Activated T-helper 2 cell treated with anti-CD3 and anti-CD28 coated beads, Interferon-gamma antibody, Interleukin-2, Interleukin-4, amounts not matched to agents 10 μg/mL and 5 μg/mL and 100 μg/mL, durations not matched to agents 14 hours and 24 hours and 36 hours (primary cell): ENCODE measurements around the gene LPP. TPM values are rescaled to one million over a fixed set of nuclear protein-coding genes. Genes with fewer than 3 reads are reported as not detected.

Source experiments
- DNase-seq: peaks from one replicate; pipeline ENCODE4 v3.0.0; 2021; ENCODE audit warnings: low spot score
- H3K27ac Mint-ChIP-seq: one replicate; pipeline ENCODE4 v1.8.0; 2021; ENCODE audit warnings: mixed read lengths
- H3K27me3 Mint-ChIP-seq: one replicate; pipeline ENCODE4 v1.8.0; 2021; ENCODE audit warnings: low read depth, mixed read lengths
- H3K36me3 Mint-ChIP-seq: one replicate; pipeline ENCODE4 v1.8.0; 2021; ENCODE audit warnings: low read depth, mixed read lengths
- H3K4me1 Mint-ChIP-seq: one replicate; pipeline ENCODE4 v1.8.0; 2021; ENCODE audit warnings: low read depth, mixed read lengths
- H3K4me3 Mint-ChIP-seq: one replicate; pipeline ENCODE4 v1.8.0; 2021; ENCODE audit warnings: low read depth, mild to moderate bottlenecking, moderate library complexity, mixed read lengths
- H3K9me3 Mint-ChIP-seq: one replicate; pipeline ENCODE4 v1.8.0; 2021; ENCODE audit warnings: mixed read lengths
- intact Hi-C: fragments of 100-400 bp; cut with micrococcal nuclease; formaldehyde crosslinking; loops from one replicate; pipeline ENCODE4 v1.15.1; 2023
- total RNA-seq: library from RNA; stranded (reverse); gene quantifications from 2 replicates; pipeline ENCODE4 v1.2.3, GENCODE V29; 2022

Gene LPP
- total RNA-seq, 1 donor from 2014 or later = 54.5 TPM

- no peak for DNase-seq
- Mint-ChIP-seq H3K36me3 (no peaks in the 10 kb centered on the region), H3K4me1 (peaks cover 2% of the 10 kb centered on the region), H3K9me3 (no peaks in the 10 kb centered on the region), H3K4me3 (no peak overlapping the region), H3K27ac (no peak overlapping the region), H3K27me3 (peaks cover 6% of the 10 kb centered on the region)
- intact Hi-C loops = no loop called here
Observed at GRCh38 chr3:188900421-188900951, 746.5 kb downstream of the LPP start.

- no peaks in the 10 kb centered on the region for H3K9me3 Mint-ChIP-seq
- H3K4me3 Mint-ChIP-seq = no peak overlapping the region
- H3K4me1 Mint-ChIP-seq = peaks cover 2% of the 10 kb centered on the region
- H3K27ac Mint-ChIP-seq = no peak overlapping the region
- intact Hi-C loops = no loop called here
- no peaks in the 10 kb centered on the region for H3K36me3 Mint-ChIP-seq
- peaks cover 8% of the 10 kb centered on the region for H3K27me3 Mint-ChIP-seq
- no peak for DNase-seq
Observed at GRCh38 chr3:188901126-188901525, 747.2 kb downstream of the LPP start.

GRCh38 chr3:188901671-188902287 lies 747.8 kb downstream of the LPP start:
- H3K36me3 Mint-ChIP-seq = no peaks in the 10 kb centered on the region
- H3K27ac Mint-ChIP-seq = no peak overlapping the region
- peaks cover 2% of the 10 kb centered on the region for H3K4me1 Mint-ChIP-seq
- peaks cover 8% of the 10 kb centered on the region for H3K27me3 Mint-ChIP-seq
- no peak overlapping the region for H3K4me3 Mint-ChIP-seq
- intact Hi-C loops = no loop called here
- H3K9me3 Mint-ChIP-seq = no peaks in the 10 kb centered on the region
- no peak for DNase-seq

- DNase-seq = no peak
- no peaks in the 10 kb centered on the region for H3K9me3 Mint-ChIP-seq
- H3K36me3 Mint-ChIP-seq = no peaks in the 10 kb centered on the region
- intact Hi-C loops = no loop called here
- peaks cover 7% of the 10 kb centered on the region for H3K4me1 Mint-ChIP-seq
- no peak overlapping the region for H3K27ac Mint-ChIP-seq
- H3K4me3 Mint-ChIP-seq = no peak overlapping the region
- peaks cover 7% of the 10 kb centered on the region for H3K27me3 Mint-ChIP-seq
Observed at GRCh38 chr3:188904670-188905069, 750.7 kb downstream of the LPP start.

GRCh38 chr3:188905547-188905946 lies 751.6 kb downstream of the LPP start:
- Mint-ChIP-seq H3K27me3 (peaks cover 5% of the 10 kb centered on the region), H3K4me1 (peaks cover 5% of the 10 kb centered on the region), H3K36me3 (no peaks in the 10 kb centered on the region), H3K9me3 (no peaks in the 10 kb centered on the region), H3K4me3 (no peak overlapping the region), H3K27ac (no peak overlapping the region)
- intact Hi-C loops = no loop called here
- DNase-seq = no peak

- Mint-ChIP-seq H3K27me3 (peaks cover 5% of the 10 kb centered on the region), H3K36me3 (no peaks in the 10 kb centered on the region), H3K27ac (no peak overlapping the region), H3K9me3 (no peaks in the 10 kb centered on the region), H3K4me3 (no peak overlapping the region), H3K4me1 (peaks cover 5% of the 10 kb centered on the region)
- intact Hi-C loops = no loop called here
- DNase-seq = no peak
Observed at GRCh38 chr3:188906236-188906635, 752.3 kb downstream of the LPP start.

- Mint-ChIP-seq H3K27ac (no peak overlapping the region), H3K4me1 (peaks cover 5% of the 10 kb centered on the region), H3K27me3 (peaks cover 5% of the 10 kb centered on the region), H3K4me3 (no peak overlapping the region), H3K9me3 (no peaks in the 10 kb centered on the region), H3K36me3 (no peaks in the 10 kb centered on the region)
- DNase-seq = no peak
- intact Hi-C loops = no loop called here
Observed at GRCh38 chr3:188908002-188908850, 754.3 kb downstream of the LPP start.

GRCh38 chr3:188911026-188911850 lies 757.3 kb downstream of the LPP start:
- Mint-ChIP-seq H3K27me3 (peaks cover 3% of the 10 kb centered on the region), H3K4me1 (peaks cover 27% of the 10 kb centered on the region), H3K36me3 (no peaks in the 10 kb centered on the region), H3K4me3 (no peak overlapping the region), H3K27ac (no peak overlapping the region), H3K9me3 (no peaks in the 10 kb centered on the region)
- intact Hi-C loops = loop anchor here (10.0 kb wide), 1 partner anchor 756 kb away; the partner anchor contains the start of gene LPP
- no peak for DNase-seq

- H3K27ac Mint-ChIP-seq = no peak overlapping the region
- no peak overlapping the region for H3K4me3 Mint-ChIP-seq
- peaks cover 3% of the 10 kb centered on the region for H3K9me3 Mint-ChIP-seq
- peaks cover 45% of the 10 kb centered on the region for H3K4me1 Mint-ChIP-seq
- H3K27me3 Mint-ChIP-seq = peaks cover 3% of the 10 kb centered on the region
- peaks cover 2% of the 10 kb centered on the region for H3K36me3 Mint-ChIP-seq
- intact Hi-C loops = loop anchor here (10.0 kb wide), 1 partner anchor 758 kb away; the partner anchor contains the start of gene LPP
- DNase-seq = no peak
Observed at GRCh38 chr3:188913084-188913483, 759.1 kb downstream of the LPP start.

GRCh38 chr3:188914552-188914951 lies 760.6 kb downstream of the LPP start:
- intact Hi-C loops = loop anchor here (1.0 to 10.0 kb wide), 6 partner anchors 36 to 1176 kb away; partner anchors contain the start of gene LPP
- H3K9me3 Mint-ChIP-seq = peaks cover 3% of the 10 kb centered on the region
- peaks cover 6% of the 10 kb centered on the region for H3K36me3 Mint-ChIP-seq
- peaks cover 42% of the 10 kb centered on the region for H3K4me1 Mint-ChIP-seq
- peaks cover 3% of the 10 kb centered on the region for H3K27me3 Mint-ChIP-seq
- H3K4me3 Mint-ChIP-seq = no peak overlapping the region
- peak overlapping the region; percentile 83 for H3K27ac Mint-ChIP-seq
- no peak for DNase-seq

GRCh38 chr3:188915127-188915526 lies 761.2 kb downstream of the LPP start:
- Mint-ChIP-seq H3K27ac (peak overlapping the region; percentile 83), H3K4me3 (no peak overlapping the region), H3K36me3 (peaks cover 11% of the 10 kb centered on the region), H3K27me3 (peaks cover 7% of the 10 kb centered on the region), H3K4me1 (peaks cover 42% of the 10 kb centered on the region), H3K9me3 (peaks cover 8% of the 10 kb centered on the region)
- DNase-seq = no peak
- intact Hi-C loops = loop anchor here (1.0 to 10.0 kb wide), 13 partner anchors 36 to 1170 kb away; partner anchors contain the start of genes BCL6 and LPP

GRCh38 chr3:188916934-188917401 lies 763.0 kb downstream of the LPP start:
- peak; percentile 28 for DNase-seq
- intact Hi-C loops = loop anchor here (1.0 to 10.0 kb wide), 15 partner anchors 129 to 1115 kb away; partner anchors contain the start of gene LPP
- H3K4me3 Mint-ChIP-seq = peak overlapping the region; percentile 37

More at GRCh38 chr3:188916934-188917401, 763.0 kb downstream of the LPP start:
- Mint-ChIP-seq H3K36me3 (peaks cover 13% of the 10 kb centered on the region), H3K27ac (peak overlapping the region; percentile 78), H3K4me1 (peaks cover 42% of the 10 kb centered on the region), H3K9me3 (peaks cover 15% of the 10 kb centered on the region), H3K27me3 (peaks cover 7% of the 10 kb centered on the region)
